DND-41 (cell line): ENCODE data around the gene IL20RB.
A peak's percentile ranks its signal among the peaks of the same experiment; 100 is the strongest.

Experiments used
- ATAC-seq: fragments of 200-7000 bp; cut with Tn5 transposase; 3 replicates; pipeline ENCODE4 v1.9.1; 2021; ENCODE audit warnings: low read depth; ENCODE audit not compliant: insufficient read depth
- DNase-seq: peaks from one replicate; pipeline ENCODE4 v3.0.0-alpha.2; 2020
- H2AFZ ChIP-seq: 2 replicates; pipeline ENCODE4 v1.6.0; 2012; ENCODE audit warnings: low read depth, low read length
- H3K27ac ChIP-seq: 2 replicates; pipeline ENCODE4 v1.5.1; 2012; ENCODE audit warnings: low read length, inconsistent platforms
- H3K27me3 ChIP-seq: fragments of 200-600 bp; sonication (generic); 2 replicates; pipeline ENCODE4 v1.6.0; 2012; ENCODE audit warnings: low read length, mild to moderate bottlenecking, inconsistent platforms; ENCODE audit not compliant: insufficient read depth, poor library complexity
- H3K36me3 ChIP-seq: 2 replicates; pipeline ENCODE4 v1.5.1; 2012; ENCODE audit warnings: low read length, inconsistent platforms; ENCODE audit not compliant: insufficient read depth
- H3K4me1 ChIP-seq: 2 replicates; pipeline ENCODE4 v1.5.1; 2012; ENCODE audit warnings: mild to moderate bottlenecking, low read length; ENCODE audit not compliant: insufficient read depth
- H3K4me2 ChIP-seq: 2 replicates; pipeline ENCODE4 v1.6.0; 2012; ENCODE audit warnings: mild to moderate bottlenecking, moderate library complexity, low read length, inconsistent platforms; ENCODE audit not compliant: insufficient read depth
- H3K4me3 ChIP-seq, 2 experiments: fragments of 200-600 bp in 1 of 2; shearing (Covaris generic) in 1 of 2; 2 replicates each; pipeline ENCODE4 v1.5.1; 2012 to 2016; ENCODE audit warnings: inconsistent platforms in 2 of 2, low read length in 2 of 2, mild to moderate bottlenecking in 2 of 2, low read depth in 1 of 2, moderate library complexity in 1 of 2
- H3K79me2 ChIP-seq: 2 replicates; pipeline ENCODE4 v1.6.0; 2012; ENCODE audit warnings: low read length, inconsistent platforms; ENCODE audit not compliant: insufficient read depth
- H3K9ac ChIP-seq: 2 replicates; pipeline ENCODE4 v1.6.0; 2012; ENCODE audit warnings: low read depth, mild to moderate bottlenecking, inconsistent platforms, low read length, moderate library complexity
- H3K9me3 ChIP-seq: 2 replicates; pipeline ENCODE4 v1.5.1; 2012; ENCODE audit warnings: low read length, moderate library complexity, mild to moderate bottlenecking, inconsistent platforms; ENCODE audit not compliant: insufficient read depth, severe bottlenecking
- H4K20me1 ChIP-seq: 2 replicates; pipeline ENCODE4 v1.6.0; 2012; ENCODE audit warnings: low read length; ENCODE audit not compliant: insufficient read depth
- CTCF ChIP-seq: IDR thresholded peaks from 2 replicates; pipeline ENCODE4 v1.5.1; 2012; ENCODE audit warnings: borderline replicate concordance, low read length, moderate library complexity, mild to moderate bottlenecking; ENCODE audit not compliant: poor library complexity, severe bottlenecking; ENCODE audit errors: extremely low read depth
- EZH2 ChIP-seq: IDR thresholded peaks from 3 replicates; pipeline ENCODE4 v1.6.1; 2012; ENCODE audit warnings: borderline replicate concordance, low read depth, mild to moderate bottlenecking, moderate library complexity, low read length, inconsistent platforms; ENCODE audit not compliant: severe bottlenecking

Gene IL20RB

GRCh38 chr3:136910697-136911096 is 47.1 kb upstream of the IL20RB start:
- Histone ChIP-seq H4K20me1 (peaks cover 45% of the 10 kb centered on the region), H3K27me3 (no peaks in the 10 kb centered on the region), H3K79me2 (peaks cover 100% of the 10 kb centered on the region), H3K4me2 (no peak overlapping the region), H3K4me1 (peaks cover 30% of the 10 kb centered on the region), H2AFZ (no peak overlapping the region), H3K36me3 (no peaks in the 10 kb centered on the region), H3K27ac (no peak overlapping the region), H3K9me3 (no peaks in the 10 kb centered on the region), H3K4me3 (no peak overlapping the region), H3K9ac (no peak overlapping the region)
- TF ChIP-seq EZH2 (no peak), CTCF (no peak)
- ATAC-seq (no peak), DNase-seq (no peak)

- Histone ChIP-seq H2AFZ (no peak overlapping the region), H3K4me3 (no peak overlapping the region), H3K9ac (no peak overlapping the region)
Observed at GRCh38 chr3:136913168-136913567, 44.6 kb upstream of the IL20RB start.

DNA sequence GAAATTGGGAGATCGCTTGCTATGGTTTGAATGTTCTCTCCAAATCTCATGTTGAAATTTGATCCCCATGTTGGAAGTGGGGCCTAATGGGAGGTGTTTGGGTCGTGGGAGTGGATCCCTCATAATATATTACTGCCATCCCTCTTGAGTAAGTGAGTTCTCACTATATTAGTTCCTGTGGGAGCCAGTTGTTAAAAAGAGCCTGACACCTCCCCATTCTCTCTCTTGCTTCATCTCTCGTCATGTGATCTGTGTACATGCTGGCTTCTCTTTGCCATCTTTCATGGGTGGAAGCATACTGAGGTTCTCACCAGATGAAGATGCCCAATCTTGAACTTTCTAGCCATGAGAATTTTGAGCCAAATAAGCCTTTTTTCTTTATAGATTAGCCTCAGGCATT is 43.0 kb upstream of the IL20RB start:
- no peak overlapping the region for H3K4me3 ChIP-seq
- ATAC-seq, result no peak
- no peaks in the 10 kb centered on the region for H3K9me3 ChIP-seq

More at GRCh38 chr3:136913168-136913567, 44.6 kb upstream of the IL20RB start:
- Histone ChIP-seq H3K79me2 (peaks cover 100% of the 10 kb centered on the region), H3K36me3 (no peaks in the 10 kb centered on the region), H3K9me3 (no peaks in the 10 kb centered on the region), H4K20me1 (peaks cover 30% of the 10 kb centered on the region), H3K27me3 (no peaks in the 10 kb centered on the region), H3K27ac (0 out of 2 replicates have a peak overlapping the region, but pooled peaks have one; percentile 8), H3K4me1 (peaks cover 40% of the 10 kb centered on the region), H3K4me2 (no peak overlapping the region)
- DNase-seq (no peak), ATAC-seq (no peak)
- TF ChIP-seq EZH2 (no peak), CTCF (no peak)

More for the DNA sequence above, 43.0 kb upstream of the IL20RB start:
- no peaks in the 10 kb centered on the region for H3K36me3 ChIP-seq
- no peak overlapping the region for H3K4me2 ChIP-seq
- TF ChIP-seq EZH2 (no peak), CTCF (no peak)
- H3K79me2 ChIP-seq, result peaks cover 100% of the 10 kb centered on the region
- H2AFZ ChIP-seq, result no peak overlapping the region
- H3K9ac ChIP-seq, result no peak overlapping the region
- H3K27me3 ChIP-seq, result no peaks in the 10 kb centered on the region
- H4K20me1 ChIP-seq, result peaks cover 24% of the 10 kb centered on the region
- peaks cover 42% of the 10 kb centered on the region for H3K4me1 ChIP-seq
- no peak for DNase-seq
- H3K27ac ChIP-seq, result peak overlapping the region; percentile 15; the same call in 1 of the 2 replicates
